MM.1S (cell line): Measurements from ENCODE around the gene CBL.

ENCODE experiments used
- EZH2 ChIP-seq: fragments of 300-600 bp; sonication (generic); optimal IDR thresholded peaks from 2 replicates; pipeline ENCODE3; 2017; ENCODE audit warnings: low read depth, mild to moderate bottlenecking, antibody characterized with exemption, low read length, mixed read lengths
- EZH2phosphoT487 ChIP-seq: fragments of 300-600 bp; sonication (generic); IDR thresholded peaks from 2 replicates; pipeline ENCODE4 v1.6.1; 2018; ENCODE audit warnings: antibody characterized with exemption, low read length
- TF ChIP-seq, protein P1 (sequence below): fragments of 300-600 bp; sonication (generic); IDR thresholded peaks from 2 replicates; pipeline ENCODE4 v1.5.1; 2016; ENCODE audit warnings: antibody characterized with exemption, low read length, mixed read lengths

DNA sequence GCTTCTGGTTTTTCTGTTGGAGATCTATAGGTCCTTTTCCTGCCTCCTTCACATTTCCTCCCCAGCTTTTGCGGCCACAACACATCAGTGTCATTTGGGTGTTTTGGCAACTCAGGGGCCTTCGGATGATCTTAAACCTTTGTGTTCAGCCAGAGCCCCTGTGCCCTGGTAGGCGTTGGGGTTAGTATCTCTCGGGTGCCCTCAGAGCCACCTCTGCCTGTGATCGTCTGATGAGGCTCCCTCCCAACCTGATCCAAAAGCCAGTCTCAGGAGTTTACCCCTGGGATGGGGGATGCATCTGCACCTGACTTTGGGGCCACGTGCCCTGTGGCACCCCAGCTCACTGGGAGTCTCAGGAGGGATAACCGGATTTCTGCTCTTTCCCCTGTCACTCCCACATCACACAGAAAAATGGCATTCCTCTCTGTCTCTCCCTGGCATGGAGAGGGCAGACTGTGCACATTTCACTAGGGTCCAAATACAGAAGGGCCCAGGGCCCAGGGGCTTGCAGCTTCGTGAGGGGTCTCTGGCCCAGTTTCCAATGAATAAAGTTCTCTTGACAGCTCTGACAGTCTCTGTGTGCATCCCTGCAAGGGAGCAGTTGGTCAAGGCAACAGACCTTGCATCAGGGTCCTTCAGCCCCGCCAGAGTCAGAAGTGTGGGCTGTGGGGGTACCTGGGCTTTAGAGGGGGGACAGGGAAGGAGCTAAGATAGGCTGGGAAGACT, 130.8 kb downstream of the CBL start:
- TF ChIP-seq, protein P1, sequence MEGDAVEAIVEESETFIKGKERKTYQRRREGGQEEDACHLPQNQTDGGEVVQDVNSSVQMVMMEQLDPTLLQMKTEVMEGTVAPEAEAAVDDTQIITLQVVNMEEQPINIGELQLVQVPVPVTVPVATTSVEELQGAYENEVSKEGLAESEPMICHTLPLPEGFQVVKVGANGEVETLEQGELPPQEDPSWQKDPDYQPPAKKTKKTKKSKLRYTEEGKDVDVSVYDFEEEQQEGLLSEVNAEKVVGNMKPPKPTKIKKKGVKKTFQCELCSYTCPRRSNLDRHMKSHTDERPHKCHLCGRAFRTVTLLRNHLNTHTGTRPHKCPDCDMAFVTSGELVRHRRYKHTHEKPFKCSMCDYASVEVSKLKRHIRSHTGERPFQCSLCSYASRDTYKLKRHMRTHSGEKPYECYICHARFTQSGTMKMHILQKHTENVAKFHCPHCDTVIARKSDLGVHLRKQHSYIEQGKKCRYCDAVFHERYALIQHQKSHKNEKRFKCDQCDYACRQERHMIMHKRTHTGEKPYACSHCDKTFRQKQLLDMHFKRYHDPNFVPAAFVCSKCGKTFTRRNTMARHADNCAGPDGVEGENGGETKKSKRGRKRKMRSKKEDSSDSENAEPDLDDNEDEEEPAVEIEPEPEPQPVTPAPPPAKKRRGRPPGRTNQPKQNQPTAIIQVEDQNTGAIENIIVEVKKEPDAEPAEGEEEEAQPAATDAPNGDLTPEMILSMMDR, result no peak
- no peak for TF ChIP-seq EZH2
- TF ChIP-seq EZH2phosphoT487, result no peak
